ENCODE measurements around the gene SLC36A1. TPM values are rescaled to one million over a fixed set of nuclear protein-coding genes. Genes with fewer than 3 reads are reported as not detected.

SLC36A1 gene
- total and polyA plus RNA-seq, 8 donors = 2.2 to 11.3 (median 5.5) TPM

- Histone ChIP-seq H3K27me3 (no peaks in the 10 kb centered on the region), H3K27ac (no peak overlapping the region), H3K4me1 (no peaks in the 10 kb centered on the region), H3K4me3 (no peak overlapping the region), H3K36me3 (no peaks in the 10 kb centered on the region), H3K9me3 (no peaks in the 10 kb centered on the region)
- FAIRE-seq (no peak), DNase-seq (no peak), ATAC-seq (peak in 3 of 4 donors; percentile 59 to 66 (median 63))
- WGBS, 2 donors = 75 to 78% methylated on average over 2 of the region's 2 CpGs
- intact Hi-C loops (cut with DNase I) = no loop called here
- no peak for TF ChIP-seq CTCF (IDR thresholded peaks at IDR 0.05)
Measured at GRCh38 chr5:151523335-151523734, 75.9 kb downstream of the SLC36A1 start.

GRCh38 chr5:151528153-151528552 lies 80.8 kb downstream of the SLC36A1 start:
- DNase-seq = no peak
- Histone ChIP-seq H3K9me3 (no peaks in the 10 kb centered on the region), H3K4me3 (no peak overlapping the region), H3K27me3 (no peaks in the 10 kb centered on the region), H3K27ac (no peak overlapping the region), H3K4me1 (no peaks in the 10 kb centered on the region), H3K36me3 (no peaks in the 10 kb centered on the region)
- TF ChIP-seq CTCF (IDR thresholded peaks at IDR 0.05) = no peak
- intact Hi-C loops (cut with DNase I) = no loop called here
- no peak for ATAC-seq
- WGBS, 2 donors = 66 to 71% methylated on average over 2 of the region's 2 CpGs
- no peak for FAIRE-seq

GRCh38 chr5:151528996-151529395 lies 81.6 kb downstream of the SLC36A1 start:
- intact Hi-C loops (cut with DNase I) = no loop called here
- H3K4me1 ChIP-seq = no peaks in the 10 kb centered on the region
- H3K27ac ChIP-seq = no peak overlapping the region
- DNase-seq (no peak), FAIRE-seq (no peak), ATAC-seq (no peak)
- H3K4me3 ChIP-seq = no peak overlapping the region
- no peak for TF ChIP-seq CTCF (IDR thresholded peaks at IDR 0.05)
- no peaks in the 10 kb centered on the region for H3K9me3 ChIP-seq
- H3K36me3 ChIP-seq = no peaks in the 10 kb centered on the region
- 81 to 91% methylated on average over 7 of the region's 7 CpGs for WGBS, 2 donors
- H3K27me3 ChIP-seq = no peaks in the 10 kb centered on the region

GRCh38 chr5:151531581-151531980 lies 84.2 kb downstream of the SLC36A1 start:
- Histone ChIP-seq H3K4me3 (no peak overlapping the region), H3K36me3 (no peaks in the 10 kb centered on the region), H3K9me3 (no peaks in the 10 kb centered on the region), H3K4me1 (no peaks in the 10 kb centered on the region), H3K27ac (no peak overlapping the region), H3K27me3 (no peaks in the 10 kb centered on the region)
- 91 to 92% methylated on average over 30 of the region's 30 CpGs for WGBS, 2 donors
- no peak for FAIRE-seq
- no peak for ATAC-seq
- peak in 1 of 6 donors; percentile 48 for DNase-seq
- intact Hi-C loops (cut with DNase I) = no loop called here
- TF ChIP-seq CTCF (IDR thresholded peaks at IDR 0.05) = no peak

- Histone ChIP-seq H3K4me1 (no peaks in the 10 kb centered on the region), H3K27ac (no peak overlapping the region), H3K36me3 (no peaks in the 10 kb centered on the region), H3K27me3 (no peaks in the 10 kb centered on the region), H3K4me3 (no peak overlapping the region), H3K9me3 (no peaks in the 10 kb centered on the region)
- ATAC-seq (no peak), FAIRE-seq (no peak), DNase-seq (no peak)
- 75 to 85% methylated on average over 4 of the region's 4 CpGs for whole genome bisulfite sequencing, 2 donors
- TF ChIP-seq CTCF (IDR thresholded peaks at IDR 0.05) = no peak
- intact Hi-C loops (cut with DNase I) = no loop called here
Measured at GRCh38 chr5:151532416-151532815, 85.0 kb downstream of the SLC36A1 start.

Data from pancreas (tissue), 10 donors.